Transverse colon (tissue), 4 donors: ENCODE measurements around the gene KCNIP3.

Experiments
- CTCF ChIP-seq, 5 experiments: fragments of 200-600 bp in 3 of 5; fragments of 450-650 bp in 2 of 5; sonication (generic) in 3 of 5; IDR thresholded peaks; 1 replicate in 2 of 5; 2 replicates in 3 of 5; pipeline ENCODE4 v1.5.1; 2016 to 2017; ENCODE audit warnings: antibody characterized with exemption in 5 of 5, inconsistent platforms in 3 of 5, mild to moderate bottlenecking in 2 of 5, moderate library complexity in 1 of 5
- EP300 ChIP-seq: sonication (generic); formaldehyde crosslinking; IDR thresholded peaks from one replicate; pipeline ENCODE4 v1.6.1; 2017; ENCODE audit warnings: antibody characterized with exemption, low read depth
- POLR2A ChIP-seq: fragments of 450-650 bp; IDR thresholded peaks from one replicate; pipeline ENCODE4 v1.6.1; 2016; ENCODE audit warnings: antibody characterized with exemption, mild to moderate bottlenecking, moderate library complexity
- POLR2AphosphoS5 ChIP-seq, 3 donors: sonication (generic); formaldehyde crosslinking; IDR thresholded peaks; one replicate each; pipeline ENCODE4 v1.6.1; 2016; ENCODE audit warnings: antibody characterized with exemption in 3 of 3

GRCh38 chr2:95276888-95277245 is 20.3 kb upstream of the KCNIP3 start:
- TF ChIP-seq CTCF (IDR thresholded peaks at IDR 0.05) (no peak), POLR2A (no peak), POLR2AphosphoS5 (IDR thresholded peaks at IDR 0.05) (no peak), EP300 (no peak)
